Ovary (tissue), 9 donors: ENCODE results near the gene RPS21. TPM values are rescaled to one million over a fixed set of nuclear protein-coding genes. Genes with fewer than 3 reads are reported as not detected.

Experiments
- DNase-seq, 5 donors: peaks; one replicate each; pipeline ENCODE4 v3.0.0-alpha.2; 2019 to 2020
- H3K27ac ChIP-seq, 2 donors: fragments of 200-600 bp; one replicate each; pipeline versions ENCODE4 v1.5.1 to v1.8.0; 2019 to 2022
- H3K27me3 ChIP-seq: fragments of 200-600 bp; one replicate; pipeline ENCODE4 v1.8.0; 2022
- H3K36me3 ChIP-seq: fragments of 200-600 bp; sonication (generic); one replicate; pipeline ENCODE4 v1.5.1; 2019
- H3K4me1 ChIP-seq: one replicate; pipeline ENCODE4 v1.8.1; 2013; ENCODE audit warnings: mild to moderate bottlenecking, moderate library complexity; ENCODE audit not compliant: insufficient read depth
- H3K4me3 ChIP-seq: fragments of 200-600 bp; sonication (generic); one replicate; pipeline ENCODE4 v1.5.1; 2017
- H3K9me3 ChIP-seq, 2 donors: fragments of 200-600 bp in 1 of 2; sonication (generic) in 1 of 2; one replicate each; pipeline versions ENCODE4 v1.5.1 to v1.8.1; 2013 to 2019; ENCODE audit warnings: mild to moderate bottlenecking in 1 of 2, moderate library complexity in 1 of 2
- CTCF ChIP-seq, 3 donors: fragments of 450-650 bp in 2 of 3; fragments of 200-600 bp in 1 of 3; IDR thresholded peaks; one replicate each; pipeline versions ENCODE4 v1.5.1 to v1.8.0; 2016 to 2022; ENCODE audit warnings: antibody characterized with exemption in 3 of 3, mild to moderate bottlenecking in 1 of 3
- EP300 ChIP-seq: sonication (generic); formaldehyde crosslinking; IDR thresholded peaks from one replicate; pipeline ENCODE4 v1.6.1; 2017; ENCODE audit warnings: antibody characterized with exemption
- POLR2A ChIP-seq: fragments of 450-650 bp; IDR thresholded peaks from one replicate; pipeline ENCODE4 v1.6.1; 2017; ENCODE audit warnings: antibody characterized with exemption, mild to moderate bottlenecking, moderate library complexity
- WGBS, 3 donors: extraction: QIAGEN DNeasy Blood & Tissue Kit in 1 of 3; methylation state at CpG; one replicate each; pipeline versions ENCODE4 v1.1.5 to v1.1.7; 2013 to 2017; 5-methylcytosine and 5-hydroxymethylcytosine counted together
- intact Hi-C, 4 donors: fragments of 100-400 bp; cut with DNase I; formaldehyde crosslinking; loops; one replicate each; pipeline versions ENCODE4 v1.11.0 to v1.15.1; 2022 to 2023
- polyA plus RNA-seq, 2 donors: library from polyadenylated mRNA; stranded (reverse); fragments of 200-250 nt in 1 of 2; fragments of 350-450 nt in 1 of 2; fragmentation: Illumina TruSeq in 1 of 2; extraction: RNeasy Lipid Tissue Mini Kit (QIAGEN cat#74804) in 1 of 2; gene quantifications; one replicate each; pipeline ENCODE4 v1.2.3, GENCODE V29; 2013 to 2014
- total RNA-seq, 7 donors: library from RNA; depleted of rRNA in 2 of 7; stranded (reverse); fragments of >200 nt in 2 of 7; fragmentation: NEBNext Ultra II Directional in 3 of 7; extraction: Animal tissue kit (Norgen Biotek cat#: 25700) in 3 of 7; gene quantifications; one replicate each; pipeline versions ENCODE4 v1.1.0 to v1.2.4, GENCODE V29; 2016 to 2023
- donor health status: DM: no; HTN: no; CAD: no; lungs with moderate emphysema.
- donor health status: DM: no; HTN: no; CAD: no.
- donor health status: Bipolar disorder and iron deficiency.
- donor health status: DM: yes; HTN: yes; CAD: no.
- donor health status: DM: no; HTN: no; CAD: no.
- donor health status: DM: yes; HTN: yes; CAD: no.

The RPS21 gene
- total and polyA plus RNA-seq, 9 donors, result 1,038 to 9,967 (median 2,977) TPM

- Histone ChIP-seq H3K4me3 (no peak overlapping the region), H3K36me3 (no peaks in the 10 kb centered on the region), H3K4me1 (no peaks in the 10 kb centered on the region), H3K27me3 (no peaks in the 10 kb centered on the region), H3K9me3 (no peaks in the 10 kb centered on the region), H3K27ac (no peak overlapping the region)
- intact Hi-C loops, result loop anchor here in 1 of 4 donors (10.0 kb wide), 1 partner anchor 165 kb away; no protein-coding TSS in a partner anchor
- DNase-seq, result no peak
- WGBS, 3 donors, result 78 to 84% (median 84%) methylated on average over 23 of the region's 23 CpGs
- TF ChIP-seq CTCF (IDR thresholded peaks at IDR 0.05) (no peak), POLR2A (no peak), EP300 (no peak)
Measured at GRCh38 chr20:62429455-62430310, 42.8 kb downstream of the RPS21 start.

- Histone ChIP-seq H3K4me1 (no peaks in the 10 kb centered on the region), H3K27me3 (no peaks in the 10 kb centered on the region), H3K36me3 (no peaks in the 10 kb centered on the region), H3K27ac (no peak overlapping the region), H3K4me3 (no peak overlapping the region), H3K9me3 (no peaks in the 10 kb centered on the region)
- WGBS, 3 donors, result 63 to 75% (median 67%) methylated on average over 10 of the region's 10 CpGs
- no peak for DNase-seq
- TF ChIP-seq EP300 (no peak), CTCF (IDR thresholded peaks at IDR 0.05) (no peak), POLR2A (no peak)
- intact Hi-C loops, result no loop called here
Measured at GRCh38 chr20:62430311-62430853, 43.5 kb downstream of the RPS21 start.

- no peak overlapping the region for H3K4me3 ChIP-seq
- TF ChIP-seq POLR2A, result no peak
- no peak for TF ChIP-seq EP300
- no peak for TF ChIP-seq CTCF (IDR thresholded peaks at IDR 0.05)
- no peaks in the 10 kb centered on the region for H3K36me3 ChIP-seq
- H3K9me3 ChIP-seq, result no peaks in the 10 kb centered on the region
- H3K27ac ChIP-seq, result no peak overlapping the region
- no peaks in the 10 kb centered on the region for H3K4me1 ChIP-seq
- no peak for DNase-seq
- intact Hi-C loops, result no loop called here
- WGBS, 3 donors, result 71 to 82% (median 75%) methylated on average over 23 of the region's 23 CpGs
- no peaks in the 10 kb centered on the region for H3K27me3 ChIP-seq
Measured at GRCh38 chr20:62430866-62431447, 44.1 kb downstream of the RPS21 start.

- WGBS, 3 donors, result 44 to 61% (median 55%) methylated on average over 32 of the region's 32 CpGs
- TF ChIP-seq POLR2A, result no peak
- no peak for TF ChIP-seq CTCF (IDR thresholded peaks at IDR 0.05)
- no peak for TF ChIP-seq EP300
- H3K27ac ChIP-seq, result no peak overlapping the region
- no peaks in the 10 kb centered on the region for H3K36me3 ChIP-seq
- DNase-seq, result no peak
- H3K4me1 ChIP-seq, result no peaks in the 10 kb centered on the region
- intact Hi-C loops, result no loop called here
- no peak overlapping the region for H3K4me3 ChIP-seq
- H3K9me3 ChIP-seq, result no peaks in the 10 kb centered on the region
- no peaks in the 10 kb centered on the region for H3K27me3 ChIP-seq
Measured at GRCh38 chr20:62433658-62434497, 47.0 kb downstream of the RPS21 start.
